M059J (cell line): ENCODE measurements around the gene BCL11A. TPM values are rescaled to one million over a fixed set of nuclear protein-coding genes. Genes with fewer than 3 reads are reported as not detected.

Source experiments
- DNase-seq: peaks from one replicate; pipeline ENCODE4 v3.0.0-alpha.2; 2012; ENCODE audit warnings: low read depth
- total RNA-seq: library from RNA; depleted of rRNA; stranded (reverse); fragments of >200 nt; shearing (Covaris generic); gene quantifications from 2 replicates; pipeline ENCODE4 v1.2.3, GENCODE V29; 2014; rRNA removed

The BCL11A gene
- total RNA-seq, result under 0.01 TPM in 1 of 2 replicates, not detected in the other

- peak; percentile 56 for DNase-seq
Observed at GRCh38 chr2:60553495-60554073, at the start of gene BCL11A. BCL11A (minus strand) TSS chr2:60553654; CDS start chr2:60553270, 384 bp downstream.

GRCh38 chr2:60602828-60603532 lies 49.5 kb upstream of the BCL11A start:
- DNase-seq, result no peak

- DNase-seq, result no peak
Observed at GRCh38 chr2:60602388-60602787, 48.9 kb upstream of the BCL11A start.

GRCh38 chr2:60598271-60598670 lies 44.8 kb upstream of the BCL11A start:
- DNase-seq, result no peak

GRCh38 chr2:60597346-60597745 lies 43.9 kb upstream of the BCL11A start:
- peak; percentile 5 for DNase-seq

- DNase-seq, result no peak
Observed at GRCh38 chr2:60596411-60596810, 43.0 kb upstream of the BCL11A start.

- DNase-seq, result no peak
Observed at GRCh38 chr2:60595953-60596352, 42.5 kb upstream of the BCL11A start.

GRCh38 chr2:60589104-60589503 lies 35.6 kb upstream of the BCL11A start:
- no peak for DNase-seq

GRCh38 chr2:60586081-60586480 lies 32.6 kb upstream of the BCL11A start:
- DNase-seq, result no peak

GRCh38 chr2:60585276-60585675 lies 31.8 kb upstream of the BCL11A start:
- no peak for DNase-seq

GRCh38 chr2:60583604-60584003 lies 30.1 kb upstream of the BCL11A start:
- DNase-seq, result no peak

GRCh38 chr2:60581433-60582282 lies 28.2 kb upstream of the BCL11A start:
- DNase-seq, result peak; percentile 32

GRCh38 chr2:60577682-60578283 lies 24.3 kb upstream of the BCL11A start:
- DNase-seq, result no peak

- no peak for DNase-seq
Observed at GRCh38 chr2:60573251-60573650, 19.8 kb upstream of the BCL11A start.

- DNase-seq, result no peak
Observed at GRCh38 chr2:60570251-60570650, 16.8 kb upstream of the BCL11A start.

- no peak for DNase-seq
Observed at GRCh38 chr2:60569680-60570111, 16.2 kb upstream of the BCL11A start.

GRCh38 chr2:60567919-60568768 lies 14.7 kb upstream of the BCL11A start:
- DNase-seq, result no peak

- no peak for DNase-seq
Observed at GRCh38 chr2:60567096-60567495, 13.6 kb upstream of the BCL11A start.

- no peak for DNase-seq
Observed at GRCh38 chr2:60565472-60565871, 12.0 kb upstream of the BCL11A start.

GRCh38 chr2:60560734-60561644 lies 7.5 kb upstream of the BCL11A start:
- no peak for DNase-seq
